Glutamatergic neuron (in vitro differentiated cells): Measurements from ENCODE around the gene ZZZ3. TPM values are rescaled to one million over a fixed set of nuclear protein-coding genes. Genes with fewer than 3 reads are reported as not detected.

Experiments
- DNase-seq: peaks from one replicate; pipeline ENCODE4 v3.0.0; 2022
- H3K27ac Mint-ChIP-seq: one replicate; pipeline ENCODE4 v1.8.0; 2020; ENCODE audit warnings: mild to moderate bottlenecking, mixed read lengths, inconsistent platforms; ENCODE audit not compliant: unreplicated experiment
- H3K27me3 Mint-ChIP-seq: one replicate; pipeline ENCODE4 v1.8.0; 2020; ENCODE audit warnings: mild to moderate bottlenecking, moderate library complexity, mixed read lengths, inconsistent platforms; ENCODE audit not compliant: unreplicated experiment
- H3K36me3 Mint-ChIP-seq: one replicate; pipeline ENCODE4 v1.8.0; 2020; ENCODE audit warnings: mild to moderate bottlenecking, mixed read lengths, inconsistent platforms; ENCODE audit not compliant: unreplicated experiment
- H3K4me1 Mint-ChIP-seq: one replicate; pipeline ENCODE4 v1.8.0; 2020; ENCODE audit warnings: mild to moderate bottlenecking, low read depth, mixed read lengths, inconsistent platforms; ENCODE audit not compliant: unreplicated experiment
- H3K4me3 Mint-ChIP-seq: one replicate; pipeline ENCODE4 v1.8.0; 2020; ENCODE audit warnings: mild to moderate bottlenecking, mixed read lengths, inconsistent platforms; ENCODE audit not compliant: unreplicated experiment
- H3K9me3 Mint-ChIP-seq: one replicate; pipeline ENCODE4 v1.8.0; 2020; ENCODE audit warnings: mild to moderate bottlenecking, moderate library complexity, mixed read lengths, inconsistent platforms; ENCODE audit not compliant: unreplicated experiment
- total RNA-seq: library from RNA; stranded (reverse); fragmentation: NEBNext Ultra II Directional; extraction: Animal tissue kit (Norgen Biotek cat#: 25700); gene quantifications from one replicate; pipeline ENCODE4 v1.2.1, GENCODE V29; 2021; ENCODE audit not compliant: unreplicated experiment
- TF ChIP-seq, protein P1 (sequence below): fragments of 200-600 bp; sonication (generic); IDR thresholded peaks from one replicate; pipeline ENCODE4 v1.5.0; 2021; ENCODE audit not compliant: partially characterized antibody, unreplicated experiment

ZZZ3 gene
- total RNA-seq, 1 donor from 2014 or later: 36.7 TPM

DNA sequence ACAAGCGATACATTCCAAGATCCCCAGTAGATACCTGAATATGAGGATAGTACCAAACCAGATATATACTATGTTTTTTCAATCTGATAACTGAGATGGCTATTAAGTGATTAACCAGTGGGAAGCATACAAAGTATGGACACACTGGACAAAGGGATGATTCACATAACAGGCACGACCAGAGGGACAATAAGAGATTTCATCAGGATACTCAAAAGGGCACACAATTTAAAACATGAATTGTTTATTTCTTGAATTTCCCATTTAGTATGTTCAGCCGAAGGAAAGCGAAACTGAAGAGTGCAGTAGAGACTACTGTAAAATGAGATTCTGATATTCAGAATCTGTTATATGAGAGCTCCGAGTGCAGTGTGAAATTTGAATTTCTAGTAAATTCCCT lies 10.6 kb downstream of the ZZZ3 start:
- DNase-seq: no peak
- H3K4me1 Mint-ChIP-seq: peaks cover 10% of the 10 kb centered on the region
- H3K27me3 Mint-ChIP-seq: no peaks in the 10 kb centered on the region
- H3K27ac Mint-ChIP-seq: no peak overlapping the region
- no peaks in the 10 kb centered on the region for H3K9me3 Mint-ChIP-seq
- TF ChIP-seq, protein P1, sequence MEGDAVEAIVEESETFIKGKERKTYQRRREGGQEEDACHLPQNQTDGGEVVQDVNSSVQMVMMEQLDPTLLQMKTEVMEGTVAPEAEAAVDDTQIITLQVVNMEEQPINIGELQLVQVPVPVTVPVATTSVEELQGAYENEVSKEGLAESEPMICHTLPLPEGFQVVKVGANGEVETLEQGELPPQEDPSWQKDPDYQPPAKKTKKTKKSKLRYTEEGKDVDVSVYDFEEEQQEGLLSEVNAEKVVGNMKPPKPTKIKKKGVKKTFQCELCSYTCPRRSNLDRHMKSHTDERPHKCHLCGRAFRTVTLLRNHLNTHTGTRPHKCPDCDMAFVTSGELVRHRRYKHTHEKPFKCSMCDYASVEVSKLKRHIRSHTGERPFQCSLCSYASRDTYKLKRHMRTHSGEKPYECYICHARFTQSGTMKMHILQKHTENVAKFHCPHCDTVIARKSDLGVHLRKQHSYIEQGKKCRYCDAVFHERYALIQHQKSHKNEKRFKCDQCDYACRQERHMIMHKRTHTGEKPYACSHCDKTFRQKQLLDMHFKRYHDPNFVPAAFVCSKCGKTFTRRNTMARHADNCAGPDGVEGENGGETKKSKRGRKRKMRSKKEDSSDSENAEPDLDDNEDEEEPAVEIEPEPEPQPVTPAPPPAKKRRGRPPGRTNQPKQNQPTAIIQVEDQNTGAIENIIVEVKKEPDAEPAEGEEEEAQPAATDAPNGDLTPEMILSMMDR: no peak
- H3K36me3 Mint-ChIP-seq: no peaks in the 10 kb centered on the region
- no peak overlapping the region for H3K4me3 Mint-ChIP-seq

DNA sequence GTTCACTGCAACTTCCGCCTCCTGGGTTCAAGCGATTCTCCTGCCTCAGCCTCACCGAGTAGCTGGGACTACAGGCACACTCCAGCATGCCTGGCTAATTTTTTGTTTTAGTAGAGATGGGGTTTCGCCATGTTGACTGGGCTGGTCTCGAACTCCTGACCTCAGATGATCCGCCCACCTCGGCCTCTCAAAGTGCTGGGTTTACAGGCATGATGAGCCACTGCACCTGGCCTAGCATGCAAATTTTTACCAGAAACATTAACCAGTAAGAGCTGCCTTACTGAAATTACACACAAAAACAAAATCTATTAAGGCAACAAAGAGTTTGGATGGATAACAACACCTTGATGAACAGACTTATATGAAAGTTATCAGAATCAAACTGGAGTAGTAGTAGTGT lies 12.1 kb downstream of the ZZZ3 start:
- no peak for DNase-seq
- no peak overlapping the region for H3K27ac Mint-ChIP-seq
- no peaks in the 10 kb centered on the region for H3K9me3 Mint-ChIP-seq
- no peaks in the 10 kb centered on the region for H3K27me3 Mint-ChIP-seq
- peaks cover 10% of the 10 kb centered on the region for H3K4me1 Mint-ChIP-seq
- H3K4me3 Mint-ChIP-seq: no peak overlapping the region
- TF ChIP-seq, protein P1: no peak
- H3K36me3 Mint-ChIP-seq: no peaks in the 10 kb centered on the region

DNA sequence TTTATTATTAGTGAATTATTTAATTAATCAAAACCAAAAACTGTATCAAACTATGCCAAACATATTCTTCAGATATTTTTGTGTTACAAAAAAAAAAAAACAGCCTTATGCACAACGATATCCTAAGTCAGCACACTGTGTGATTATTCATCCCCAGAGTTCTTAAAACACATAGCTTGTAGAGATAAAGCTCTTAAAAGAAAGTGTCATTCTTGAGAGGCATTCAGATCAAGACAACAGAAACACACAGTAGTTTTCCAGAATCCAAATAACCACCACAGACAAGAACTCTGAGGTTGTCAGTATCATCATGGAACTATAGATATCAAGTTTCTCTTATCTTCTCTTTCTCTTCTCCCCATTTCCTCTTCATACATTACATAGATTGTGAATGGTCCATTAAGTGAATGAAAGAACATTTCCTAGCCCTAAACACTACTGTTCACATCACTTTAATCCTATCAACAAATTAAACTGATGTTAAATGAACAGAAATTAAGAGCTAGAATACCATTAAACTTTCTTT lies 13.5 kb downstream of the ZZZ3 start:
- Mint-ChIP-seq H3K27me3 (no peaks in the 10 kb centered on the region), H3K27ac (no peak overlapping the region), H3K4me1 (peaks cover 10% of the 10 kb centered on the region), H3K4me3 (no peak overlapping the region), H3K36me3 (no peaks in the 10 kb centered on the region), H3K9me3 (no peaks in the 10 kb centered on the region)
- DNase-seq: no peak
- TF ChIP-seq, protein P1: no peak

DNA sequence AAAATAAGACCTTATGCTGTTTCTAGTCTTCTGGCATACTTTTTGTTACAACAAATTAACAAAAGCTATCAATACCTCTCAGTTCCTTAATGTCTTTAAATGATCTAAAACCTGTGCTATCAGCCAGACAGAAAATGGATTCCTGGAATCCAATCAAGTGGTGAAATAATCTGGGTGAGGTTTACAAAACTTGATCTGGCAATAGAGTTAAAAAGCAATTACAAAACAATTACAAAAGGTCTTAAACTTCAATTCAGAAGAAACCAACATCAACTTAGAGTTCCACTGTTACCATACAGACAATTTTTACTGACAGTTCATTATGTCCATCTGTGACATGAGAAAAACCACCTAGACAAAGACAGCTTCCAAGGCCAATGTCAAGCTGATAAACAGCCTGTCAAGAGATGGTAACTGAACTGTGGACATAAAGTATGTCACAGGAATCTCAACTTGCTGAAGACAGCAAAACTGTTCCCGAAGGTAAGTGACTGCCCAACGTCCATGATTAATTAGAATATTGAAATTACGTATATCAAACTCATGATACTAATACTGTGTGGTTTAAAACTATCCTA lies 17.4 kb downstream of the ZZZ3 start:
- no peaks in the 10 kb centered on the region for H3K4me1 Mint-ChIP-seq
- no peaks in the 10 kb centered on the region for H3K9me3 Mint-ChIP-seq
- no peak overlapping the region for H3K4me3 Mint-ChIP-seq
- TF ChIP-seq, protein P1: no peak
- H3K27ac Mint-ChIP-seq: no peak overlapping the region
- DNase-seq: no peak
- no peaks in the 10 kb centered on the region for H3K27me3 Mint-ChIP-seq
- no peaks in the 10 kb centered on the region for H3K36me3 Mint-ChIP-seq

DNA sequence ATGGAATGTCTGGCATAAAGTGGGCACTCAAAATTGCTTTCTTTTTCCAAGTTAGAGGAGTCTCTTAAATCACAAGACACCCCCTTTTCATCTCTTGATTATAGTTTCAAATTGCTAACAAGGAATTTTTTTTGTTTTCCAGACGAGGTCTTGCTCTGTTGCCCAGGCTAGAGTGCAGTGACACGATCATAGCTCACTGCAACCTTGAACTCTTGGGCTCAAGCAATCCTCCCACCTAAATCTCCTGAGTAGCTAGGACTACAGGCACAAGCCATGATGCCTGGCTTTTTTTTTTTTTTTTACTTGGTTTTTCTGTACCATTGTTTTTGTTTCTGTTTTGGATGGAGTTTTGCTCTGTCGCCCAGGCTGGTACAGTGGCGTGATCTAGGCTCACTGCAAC lies 20.8 kb downstream of the ZZZ3 start:
- TF ChIP-seq, protein P1: no peak

More for the DNA sequence above, 20.8 kb downstream of the ZZZ3 start:
- H3K27ac Mint-ChIP-seq: no peak overlapping the region
- no peaks in the 10 kb centered on the region for H3K36me3 Mint-ChIP-seq
- no peaks in the 10 kb centered on the region for H3K27me3 Mint-ChIP-seq
- no peak for DNase-seq
- H3K9me3 Mint-ChIP-seq: no peaks in the 10 kb centered on the region
- H3K4me3 Mint-ChIP-seq: no peak overlapping the region
- H3K4me1 Mint-ChIP-seq: no peaks in the 10 kb centered on the region
